Measurements from ENCODE around the gene SERPINH1. TPM values are rescaled to one million over a fixed set of nuclear protein-coding genes. Genes with fewer than 3 reads are reported as not detected.

The SERPINH1 gene
- total and polyA plus RNA-seq, 2 of the 13 experiments (the other 11 are each of a cell fraction or from before 2014, with no cell fraction given), result 83.6 to 83.8 TPM

DNA sequence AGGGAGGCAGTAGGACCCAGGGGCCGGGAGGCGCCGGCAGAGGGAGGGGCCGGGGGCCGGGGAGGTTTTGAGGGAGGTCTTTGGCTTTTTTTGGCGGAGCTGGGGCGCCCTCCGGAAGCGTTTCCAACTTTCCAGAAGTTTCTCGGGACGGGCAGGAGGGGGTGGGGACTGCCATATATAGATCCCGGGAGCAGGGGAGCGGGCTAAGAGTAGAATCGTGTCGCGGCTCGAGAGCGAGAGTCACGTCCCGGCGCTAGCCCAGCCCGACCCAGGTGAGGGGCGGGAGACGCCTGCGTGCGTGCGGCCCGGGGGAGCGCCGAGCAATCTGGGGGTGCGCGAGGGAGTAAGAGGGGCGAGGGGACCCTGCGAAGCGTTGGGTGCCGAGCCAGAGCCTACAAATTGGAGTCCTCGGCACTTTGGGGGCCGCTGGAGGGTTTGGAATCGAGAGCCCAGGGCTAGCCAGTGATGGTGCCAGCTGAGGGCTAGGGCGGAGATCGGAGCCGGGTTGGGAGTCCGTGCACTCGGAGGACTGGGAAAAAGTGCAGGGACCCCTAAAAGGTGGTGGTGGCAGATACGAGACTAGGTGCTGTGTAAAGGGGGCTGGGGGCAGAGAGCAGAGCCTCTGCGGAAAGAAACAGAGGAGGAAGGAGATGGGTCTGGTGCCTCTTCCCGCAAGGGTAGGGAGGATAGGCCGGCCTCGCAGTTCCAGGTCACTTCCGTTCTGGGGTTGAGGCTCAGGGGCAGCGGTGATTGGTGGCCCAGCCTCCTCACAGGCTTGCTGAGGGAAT, at the start of gene SERPINH1 (continued):
- TF ChIP-seq, protein P1, sequence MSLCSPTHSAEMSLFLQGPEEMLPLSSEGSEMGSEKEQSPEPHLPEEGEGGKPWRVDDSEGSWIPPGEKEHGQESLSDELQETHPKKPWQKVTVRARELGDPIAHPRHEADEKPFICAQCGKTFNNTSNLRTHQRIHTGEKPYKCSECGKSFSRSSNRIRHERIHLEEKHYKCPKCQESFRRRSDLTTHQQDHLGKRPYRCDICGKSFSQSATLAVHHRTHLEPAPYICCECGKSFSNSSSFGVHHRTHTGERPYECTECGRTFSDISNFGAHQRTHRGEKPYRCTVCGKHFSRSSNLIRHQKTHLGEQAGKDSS (CRISPR knock-in tag; IDR thresholded peaks at IDR 0.05; ENCODE audit: borderline replicate concordance, low read depth), result no peak
- 0 out of 2 replicates have a peak, but pooled peaks have one; percentile 17 for TF ChIP-seq ZNF550 (CRISPR knock-in tag; IDR thresholded peaks at IDR 0.05; ENCODE audit: borderline replicate concordance)
- TF ChIP-seq, protein P2, sequence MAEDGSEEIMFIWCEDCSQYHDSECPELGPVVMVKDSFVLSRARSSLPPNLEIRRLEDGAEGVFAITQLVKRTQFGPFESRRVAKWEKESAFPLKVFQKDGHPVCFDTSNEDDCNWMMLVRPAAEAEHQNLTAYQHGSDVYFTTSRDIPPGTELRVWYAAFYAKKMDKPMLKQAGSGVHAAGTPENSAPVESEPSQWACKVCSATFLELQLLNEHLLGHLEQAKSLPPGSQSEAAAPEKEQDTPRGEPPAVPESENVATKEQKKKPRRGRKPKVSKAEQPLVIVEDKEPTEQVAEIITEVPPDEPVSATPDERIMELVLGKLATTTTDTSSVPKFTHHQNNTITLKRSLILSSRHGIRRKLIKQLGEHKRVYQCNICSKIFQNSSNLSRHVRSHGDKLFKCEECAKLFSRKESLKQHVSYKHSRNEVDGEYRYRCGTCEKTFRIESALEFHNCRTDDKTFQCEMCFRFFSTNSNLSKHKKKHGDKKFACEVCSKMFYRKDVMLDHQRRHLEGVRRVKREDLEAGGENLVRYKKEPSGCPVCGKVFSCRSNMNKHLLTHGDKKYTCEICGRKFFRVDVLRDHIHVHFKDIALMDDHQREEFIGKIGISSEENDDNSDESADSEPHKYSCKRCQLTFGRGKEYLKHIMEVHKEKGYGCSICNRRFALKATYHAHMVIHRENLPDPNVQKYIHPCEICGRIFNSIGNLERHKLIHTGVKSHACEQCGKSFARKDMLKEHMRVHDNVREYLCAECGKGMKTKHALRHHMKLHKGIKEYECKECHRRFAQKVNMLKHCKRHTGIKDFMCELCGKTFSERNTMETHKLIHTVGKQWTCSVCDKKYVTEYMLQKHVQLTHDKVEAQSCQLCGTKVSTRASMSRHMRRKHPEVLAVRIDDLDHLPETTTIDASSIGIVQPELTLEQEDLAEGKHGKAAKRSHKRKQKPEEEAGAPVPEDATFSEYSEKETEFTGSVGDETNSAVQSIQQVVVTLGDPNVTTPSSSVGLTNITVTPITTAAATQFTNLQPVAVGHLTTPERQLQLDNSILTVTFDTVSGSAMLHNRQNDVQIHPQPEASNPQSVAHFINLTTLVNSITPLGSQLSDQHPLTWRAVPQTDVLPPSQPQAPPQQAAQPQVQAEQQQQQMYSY (CRISPR knock-in tag; IDR thresholded peaks at IDR 0.05), result no peak
- no peak for TF ChIP-seq HIVEP1 (CRISPR knock-in tag; IDR thresholded peaks at IDR 0.05)
- TF ChIP-seq KDM6A (CRISPR knock-in tag; IDR thresholded peaks at IDR 0.05; ENCODE audit: low read depth), result no peak
- no peak for TF ChIP-seq FOXC1 (CRISPR knock-in tag; IDR thresholded peaks at IDR 0.05; ENCODE audit: borderline replicate concordance)
- peak; percentile 36; the same call in 1 of the 2 replicates for TF ChIP-seq MEF2D (CRISPR knock-in tag; IDR thresholded peaks at IDR 0.05)
- TF ChIP-seq, protein P3, sequence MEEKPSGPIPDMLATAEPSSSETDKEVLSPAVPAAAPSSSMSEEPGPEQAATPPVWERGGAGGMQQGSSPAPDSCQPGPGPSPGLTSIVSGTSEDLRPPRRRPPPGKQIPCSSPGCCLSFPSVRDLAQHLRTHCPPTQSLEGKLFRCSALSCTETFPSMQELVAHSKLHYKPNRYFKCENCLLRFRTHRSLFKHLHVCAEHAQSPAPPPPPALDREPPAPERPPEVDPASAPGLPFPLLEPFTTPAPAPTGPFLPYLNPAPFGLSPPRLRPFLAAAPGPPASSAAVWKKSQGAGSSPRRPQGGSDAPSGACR (CRISPR knock-in tag; IDR thresholded peaks at IDR 0.05), result no peak; the same call in 1 of the 2 replicates
- no peak for TF ChIP-seq ZNF136 (CRISPR knock-in tag; IDR thresholded peaks at IDR 0.05; ENCODE audit: low read depth)
- no peak for TF ChIP-seq ZNF775 (CRISPR knock-in tag; IDR thresholded peaks at IDR 0.05; ENCODE audit: borderline replicate concordance)
- TF ChIP-seq, protein P4, sequence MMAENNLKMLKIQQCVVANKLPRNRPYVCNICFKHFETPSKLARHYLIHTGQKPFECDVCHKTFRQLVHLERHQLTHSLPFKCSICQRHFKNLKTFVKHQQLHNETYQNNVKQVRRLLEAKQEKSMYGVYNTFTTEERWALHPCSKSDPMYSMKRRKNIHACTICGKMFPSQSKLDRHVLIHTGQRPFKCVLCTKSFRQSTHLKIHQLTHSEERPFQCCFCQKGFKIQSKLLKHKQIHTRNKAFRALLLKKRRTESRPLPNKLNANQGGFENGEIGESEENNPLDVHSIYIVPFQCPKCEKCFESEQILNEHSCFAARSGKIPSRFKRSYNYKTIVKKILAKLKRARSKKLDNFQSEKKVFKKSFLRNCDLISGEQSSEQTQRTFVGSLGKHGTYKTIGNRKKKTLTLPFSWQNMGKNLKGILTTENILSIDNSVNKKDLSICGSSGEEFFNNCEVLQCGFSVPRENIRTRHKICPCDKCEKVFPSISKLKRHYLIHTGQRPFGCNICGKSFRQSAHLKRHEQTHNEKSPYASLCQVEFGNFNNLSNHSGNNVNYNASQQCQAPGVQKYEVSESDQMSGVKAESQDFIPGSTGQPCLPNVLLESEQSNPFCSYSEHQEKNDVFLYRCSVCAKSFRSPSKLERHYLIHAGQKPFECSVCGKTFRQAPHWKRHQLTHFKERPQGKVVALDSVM (CRISPR knock-in tag; IDR thresholded peaks at IDR 0.05), result peak; percentile 61; the same call in 1 of the 2 replicates
- TF ChIP-seq, protein P5, sequence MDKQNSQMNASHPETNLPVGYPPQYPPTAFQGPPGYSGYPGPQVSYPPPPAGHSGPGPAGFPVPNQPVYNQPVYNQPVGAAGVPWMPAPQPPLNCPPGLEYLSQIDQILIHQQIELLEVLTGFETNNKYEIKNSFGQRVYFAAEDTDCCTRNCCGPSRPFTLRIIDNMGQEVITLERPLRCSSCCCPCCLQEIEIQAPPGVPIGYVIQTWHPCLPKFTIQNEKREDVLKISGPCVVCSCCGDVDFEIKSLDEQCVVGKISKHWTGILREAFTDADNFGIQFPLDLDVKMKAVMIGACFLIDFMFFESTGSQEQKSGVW (CRISPR knock-in tag; IDR thresholded peaks at IDR 0.05; ENCODE audit: borderline replicate concordance), result no peak
- no peak for TF ChIP-seq SUZ12 (IDR thresholded peaks at IDR 0.05; ENCODE audit: low read depth, low read length)
- TF ChIP-seq PAF1 (CRISPR knock-in tag; IDR thresholded peaks at IDR 0.05), result no peak
- TF ChIP-seq IRX3 (CRISPR knock-in tag; IDR thresholded peaks at IDR 0.05; ENCODE audit: borderline replicate concordance, low read depth), result no peak
- no peak for TF ChIP-seq REL (CRISPR knock-in tag; conservative IDR thresholded peaks at IDR 0.05)
- TF ChIP-seq, protein P6, sequence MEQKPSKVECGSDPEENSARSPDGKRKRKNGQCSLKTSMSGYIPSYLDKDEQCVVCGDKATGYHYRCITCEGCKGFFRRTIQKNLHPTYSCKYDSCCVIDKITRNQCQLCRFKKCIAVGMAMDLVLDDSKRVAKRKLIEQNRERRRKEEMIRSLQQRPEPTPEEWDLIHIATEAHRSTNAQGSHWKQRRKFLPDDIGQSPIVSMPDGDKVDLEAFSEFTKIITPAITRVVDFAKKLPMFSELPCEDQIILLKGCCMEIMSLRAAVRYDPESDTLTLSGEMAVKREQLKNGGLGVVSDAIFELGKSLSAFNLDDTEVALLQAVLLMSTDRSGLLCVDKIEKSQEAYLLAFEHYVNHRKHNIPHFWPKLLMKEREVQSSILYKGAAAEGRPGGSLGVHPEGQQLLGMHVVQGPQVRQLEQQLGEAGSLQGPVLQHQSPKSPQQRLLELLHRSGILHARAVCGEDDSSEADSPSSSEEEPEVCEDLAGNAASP (CRISPR knock-in tag; IDR thresholded peaks at IDR 0.05; ENCODE audit: borderline replicate concordance), result peak; percentile 53; the same call in 1 of the 2 replicates
- no peak for TF ChIP-seq TP53 (CRISPR knock-in tag; conservative IDR thresholded peaks at IDR 0.05)
- TF ChIP-seq CHCHD3 (CRISPR knock-in tag; IDR thresholded peaks at IDR 0.05), result no peak

All from HepG2 (cell line).